T-cell (primary cell): Measurements from ENCODE around the gene VN1R5. TPM values are rescaled to one million over a fixed set of nuclear protein-coding genes. Genes with fewer than 3 reads are reported as not detected.
"Not testable (repeated sequence)": the region's sequence is repeated elsewhere in the genome, so short reads cannot be mapped to it uniquely, and the experiment has no call there.

Experiments used
- ATAC-seq, 4 experiments: fragments of 200-7000 bp in 3 of 4; fragments of 150-1000 bp in 1 of 4; cut with Tn5 transposase; replicated peaks in 1 of 4; 1 replicate in 3 of 4; 2 replicates in 1 of 4; pipeline ENCODE4 v1.10.0; 2021; ENCODE audit warnings: moderate library complexity in 3 of 4, mild to moderate bottlenecking in 2 of 4, moderate number of reproducible peaks in 1 of 4
- CTCF ChIA-PET, 2 donors: fragments of 300-600 bp; sonication (Branson Sonifier 250); formaldehyde crosslinking; loops; one replicate each; lab custom pipeline; 2022; ENCODE audit warnings: antibody characterized with exemption in 2 of 2; lab: Charles Lee
- POLR2A ChIA-PET, 2 donors: fragments of 300-600 bp; sonication (Branson Sonifier 250); formaldehyde crosslinking; loops; one replicate each; lab custom pipeline; 2022; ENCODE audit warnings: antibody characterized with exemption in 2 of 2; lab: Charles Lee
- DNase-seq, 35 experiments: peaks; one replicate each; pipeline versions ENCODE4 v3.0.0 to v3.0.0-alpha.2; 2013 to 2023
- H3K27ac ChIP-seq: one replicate; pipeline ENCODE4 v1.5.1; 2013; ENCODE audit warnings: low read length
- H3K27me3 ChIP-seq, 2 experiments: replicated peaks in 1 of 2; 1 replicate in 1 of 2; 2 replicates in 1 of 2; pipeline versions ENCODE4 v1.6.1 to v1.7.0; 2013; ENCODE audit warnings: low read length in 1 of 2, mixed read lengths in 1 of 2; ENCODE audit not compliant: control insufficient read depth in 2 of 2, insufficient read depth in 2 of 2; ENCODE audit errors: extremely low read depth in 1 of 2
- H3K36me3 ChIP-seq, 2 donors: 1 replicate in 1 of 2; 2 replicates in 1 of 2; pipeline versions ENCODE4 v1.6.1 to v1.7.0; 2013; ENCODE audit warnings: low read length in 1 of 2; ENCODE audit not compliant: control insufficient read depth in 2 of 2, insufficient read depth in 1 of 2; ENCODE audit errors: extremely low read depth in 1 of 2
- H3K4me1 ChIP-seq, 2 experiments: 1 replicate in 1 of 2; 2 replicates in 1 of 2; pipeline versions ENCODE4 v1.6.1 to v1.7.0; 2013; ENCODE audit warnings: low read length in 2 of 2, mixed read lengths in 1 of 2; ENCODE audit not compliant: insufficient read depth in 2 of 2, control insufficient read depth in 1 of 2; ENCODE audit errors: extremely low read depth in 1 of 2
- H3K4me3 ChIP-seq, 2 donors: 1 replicate in 1 of 2; 2 replicates in 1 of 2; pipeline versions ENCODE4 v1.5.1 to v1.7.0; 2013; ENCODE audit warnings: mild to moderate bottlenecking in 2 of 2, low read length in 1 of 2, moderate library complexity in 1 of 2; ENCODE audit not compliant: control insufficient read depth in 1 of 2; ENCODE audit errors: extremely low read depth in 1 of 2
- H3K9me3 ChIP-seq: 2 replicates; pipeline ENCODE4 v1.7.0; 2013
- H3K27ac Mint-ChIP-seq, 2 donors: one replicate each; pipeline ENCODE4 v1.8.0; 2020 to 2021; ENCODE audit warnings: mild to moderate bottlenecking in 2 of 2, mixed read lengths in 2 of 2
- H3K27me3 Mint-ChIP-seq, 2 donors: one replicate each; pipeline ENCODE4 v1.8.0; 2021 to 2022; ENCODE audit warnings: mixed read lengths in 2 of 2
- H3K36me3 Mint-ChIP-seq: one replicate; pipeline ENCODE4 v1.8.0; 2021; ENCODE audit warnings: mixed read lengths
- H3K4me1 Mint-ChIP-seq, 3 donors: one replicate each; pipeline ENCODE4 v1.8.0; 2020 to 2022; ENCODE audit warnings: mixed read lengths in 3 of 3, mild to moderate bottlenecking in 1 of 3
- H3K4me3 Mint-ChIP-seq, 3 donors: one replicate each; pipeline ENCODE4 v1.8.0; 2020 to 2022; ENCODE audit warnings: mild to moderate bottlenecking in 3 of 3, mixed read lengths in 3 of 3, moderate library complexity in 3 of 3
- H3K9me3 Mint-ChIP-seq, 3 donors: one replicate each; pipeline ENCODE4 v1.8.0; 2020 to 2022; ENCODE audit warnings: mixed read lengths in 3 of 3
- WGBS: methylation state at CpG from one replicate; pipeline ENCODE4 v1.1.5; 2013; ENCODE audit warnings: missing lambda C conversion rate; ENCODE audit not compliant: insufficient coverage; 5-methylcytosine and 5-hydroxymethylcytosine counted together
- total RNA-seq, 35 experiments: library from RNA in 6 of 35; stranded (reverse) in 6 of 35; fragments of 120-200 nt in 1 of 35; gene quantifications; one replicate each; pipeline versions ENCODE4 v1.2.1 to v1.2.4 and lab custom pipeline; 2013 to 2026

The VN1R5 gene
- not detected for total RNA-seq
- not detected for total RNA-seq (2013)
- total RNA-seq (lab: John Stamatoyannopoulos, UW): 0 reads per million in 29 experiments

DNA sequence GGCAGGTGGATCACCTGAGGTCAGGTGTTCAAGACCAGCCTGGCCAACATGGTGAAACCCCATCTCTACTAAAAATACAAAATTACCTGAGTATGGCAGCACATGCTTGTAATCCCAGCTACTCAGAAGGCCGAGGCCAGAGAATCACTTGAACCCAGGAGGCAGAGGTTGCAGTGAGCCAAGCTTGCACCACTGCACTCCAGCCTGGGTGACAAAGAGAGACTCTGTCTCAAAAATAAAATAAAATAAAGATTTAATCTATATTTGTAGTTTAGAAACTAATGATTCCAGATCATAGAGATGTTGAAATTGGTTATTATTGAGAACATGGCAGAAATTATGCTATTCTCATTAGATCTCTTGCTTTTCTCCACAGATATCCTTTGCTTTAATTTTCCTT lies at the start of gene VN1R5:
Gene VN1R5 (plus strand): TSS at position 301 of the 400 bp plus-strand sequence.
- ATAC-seq, H3K27ac ChIP-seq, DNase-seq, CTCF ChIA-PET, H3K4me1 Mint-ChIP-seq, H3K27me3 Mint-ChIP-seq, H3K36me3 ChIP-seq, H3K36me3 Mint-ChIP-seq, H3K4me3 ChIP-seq, POLR2A ChIA-PET, H3K4me3 Mint-ChIP-seq, H3K4me1 ChIP-seq, H3K9me3 ChIP-seq, H3K27me3 ChIP-seq, H3K27ac Mint-ChIP-seq: not testable (repeated sequence)
- H3K9me3 Mint-ChIP-seq: peaks cover 5 to 13% (median 9%) of the 10 kb centered on the region in 3 donors
- WGBS: no CpG with 5 or more reads among the region's 1 CpG

GRCh38 chr1:247209396-247209795 lies 46.5 kb upstream of the VN1R5 start:
- H3K27ac Mint-ChIP-seq: peak overlapping the region; percentile 77 to 87
- Histone ChIP-seq H3K27ac (no peak overlapping the region), H3K27me3 (no peaks in the 10 kb centered on the region), H3K4me1 (peaks cover 15 to 54% of the 10 kb centered on the region in 2 experiments), H3K4me3 (peak overlapping the region in 1 of 2 donors; percentile 76), H3K9me3 (no peaks in the 10 kb centered on the region), H3K36me3 (peaks cover 0 to 11% of the 10 kb centered on the region in 2 donors)
- ChIA-PET POLR2A (interaction anchor here (0.6 to 0.9 kb wide), 2 partner anchors 26 to 388 kb away, joined by 3 read pairs; no protein-coding TSS in a partner anchor), CTCF (no interaction called here)
- WGBS: no CpG with 5 or more reads among the region's 2 CpGs
- H3K4me1 Mint-ChIP-seq: peaks cover 54 to 79% (median 79%) of the 10 kb centered on the region in 3 donors
- DNase-seq (peak in 1 of 35 experiments; percentile 17), ATAC-seq (no peak)
- peaks cover 0 to 5% (median 0%) of the 10 kb centered on the region in 3 donors for H3K9me3 Mint-ChIP-seq
- peaks cover 23% of the 10 kb centered on the region for H3K36me3 Mint-ChIP-seq
- peak overlapping the region; percentile 94 for H3K4me3 Mint-ChIP-seq
- no peaks in the 10 kb centered on the region for H3K27me3 Mint-ChIP-seq

- Histone ChIP-seq H3K4me1 (peaks cover 15 to 49% of the 10 kb centered on the region in 2 experiments), H3K36me3 (peaks cover 0 to 8% of the 10 kb centered on the region in 2 donors), H3K27me3 (no peaks in the 10 kb centered on the region), H3K27ac (peak overlapping the region; percentile 77), H3K9me3 (no peaks in the 10 kb centered on the region), H3K4me3 (peak overlapping the region; percentile 76 to 85)
- CTCF ChIA-PET: no interaction called here
- no peak for ATAC-seq
- peak overlapping the region; percentile 94 for H3K4me3 Mint-ChIP-seq
- POLR2A ChIA-PET: interaction anchor here (0.6 to 1.3 kb wide), 7 partner anchors 10 to 389 kb away, joined by 3 to 7 read pairs (median 3); no protein-coding TSS in a partner anchor
- H3K27me3 Mint-ChIP-seq: no peaks in the 10 kb centered on the region
- H3K9me3 Mint-ChIP-seq: peaks cover 0 to 5% (median 0%) of the 10 kb centered on the region in 3 donors
- H3K27ac Mint-ChIP-seq: peak overlapping the region; percentile 77 to 87
- no peak for DNase-seq
- 0% methylated on average over 4 of the region's 5 CpGs for WGBS
- H3K36me3 Mint-ChIP-seq: peaks cover 23% of the 10 kb centered on the region
- H3K4me1 Mint-ChIP-seq: peaks cover 54 to 76% (median 74%) of the 10 kb centered on the region in 3 donors
These were observed 45.9 kb upstream of the VN1R5 start for GRCh38 chr1:247210062-247210375.

- Histone ChIP-seq H3K36me3 (peaks cover 0 to 8% of the 10 kb centered on the region in 2 donors), H3K4me1 (peaks cover 15 to 44% of the 10 kb centered on the region in 2 experiments), H3K9me3 (no peaks in the 10 kb centered on the region), H3K27me3 (no peaks in the 10 kb centered on the region), H3K4me3 (peak overlapping the region; percentile 76 to 85), H3K27ac (peak overlapping the region; percentile 77)
- POLR2A ChIA-PET: interaction anchor here (0.6 to 1.3 kb wide), 6 partner anchors 11 to 83 kb away, joined by 3 to 7 read pairs (median 3); no protein-coding TSS in a partner anchor
- CTCF ChIA-PET: no interaction called here
- H3K4me3 Mint-ChIP-seq: peak overlapping the region; percentile 94
- no peaks in the 10 kb centered on the region for H3K27me3 Mint-ChIP-seq
- H3K36me3 Mint-ChIP-seq: peaks cover 23% of the 10 kb centered on the region
- peaks cover 0 to 5% (median 0%) of the 10 kb centered on the region in 3 donors for H3K9me3 Mint-ChIP-seq
- ATAC-seq (peak; percentile 99), DNase-seq (peak; percentile 86 to 96 (median 92))
- H3K4me1 Mint-ChIP-seq: peaks cover 54 to 72% (median 70%) of the 10 kb centered on the region in 3 donors
- H3K27ac Mint-ChIP-seq: peak overlapping the region; percentile 91 to 94
- under 1% methylated on average over 47 of the region's 49 CpGs for WGBS
These were observed 45.3 kb upstream of the VN1R5 start for GRCh38 chr1:247210376-247211117.

DNA sequence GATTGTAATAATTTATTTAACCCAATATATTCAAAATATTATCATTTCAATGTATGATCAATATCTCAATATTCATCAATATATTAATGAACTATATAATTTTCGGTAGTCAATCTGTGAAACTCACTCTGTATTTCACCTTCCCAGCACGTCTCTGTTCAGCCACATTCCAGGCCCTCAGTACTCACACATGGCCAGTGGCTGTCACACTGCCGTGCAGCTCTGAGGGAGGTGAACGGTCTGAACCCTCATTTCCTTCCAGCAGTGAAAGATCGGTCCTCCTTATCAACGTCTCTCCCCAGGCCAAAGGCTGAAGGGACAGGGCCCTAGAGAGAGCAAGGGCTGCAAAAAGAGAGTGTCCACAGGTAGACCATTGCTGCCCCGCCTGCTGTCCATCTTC lies 44.5 kb upstream of the VN1R5 start:
- DNase-seq: no peak
- no peak for ATAC-seq
- H3K4me3 Mint-ChIP-seq: peak overlapping the region in 2 of 3 donors; percentile 39 to 94
- H3K27ac ChIP-seq: peak overlapping the region; percentile 77
- no peaks in the 10 kb centered on the region for H3K9me3 ChIP-seq
- H3K4me3 ChIP-seq: peak overlapping the region in 1 of 2 donors; percentile 76
- H3K4me1 ChIP-seq: peaks cover 15 to 36% of the 10 kb centered on the region in 2 experiments
- H3K36me3 Mint-ChIP-seq: peaks cover 15% of the 10 kb centered on the region
- peaks cover 0 to under 1% (median 0%) of the 10 kb centered on the region in 3 donors for H3K9me3 Mint-ChIP-seq
- ChIA-PET POLR2A (no interaction called here), CTCF (interaction anchor here in 1 of 2 donors (0.6 kb wide), 1 partner anchor 10 kb away, joined by 3 read pairs; no protein-coding TSS in a partner anchor)
- H3K36me3 ChIP-seq: peaks cover 0 to 4% of the 10 kb centered on the region in 2 donors
- peaks cover 55 to 66% (median 64%) of the 10 kb centered on the region in 3 donors for H3K4me1 Mint-ChIP-seq
- H3K27ac Mint-ChIP-seq: peak overlapping the region; percentile 23 to 73
- H3K27me3 ChIP-seq: no peaks in the 10 kb centered on the region
- no peaks in the 10 kb centered on the region for H3K27me3 Mint-ChIP-seq
- WGBS: 89% methylated on average over 7 of the region's 7 CpGs

GRCh38 chr1:247212012-247212411 lies 43.9 kb upstream of the VN1R5 start:
- H3K27me3 Mint-ChIP-seq: no peaks in the 10 kb centered on the region
- ChIA-PET CTCF (no interaction called here), POLR2A (interaction anchor here in 1 of 2 donors (0.6 kb wide), 1 partner anchor 1091 kb away, joined by 5 read pairs; no protein-coding TSS in a partner anchor)
- H3K27me3 ChIP-seq: no peaks in the 10 kb centered on the region
- H3K27ac Mint-ChIP-seq: peak overlapping the region; percentile 23 to 73
- H3K27ac ChIP-seq: peak overlapping the region; percentile 77
- no peaks in the 10 kb centered on the region for H3K36me3 ChIP-seq
- no peak for ATAC-seq
- no peaks in the 10 kb centered on the region for H3K9me3 ChIP-seq
- H3K4me1 Mint-ChIP-seq: peaks cover 54 to 66% (median 64%) of the 10 kb centered on the region in 3 donors
- peaks cover 15 to 32% of the 10 kb centered on the region in 2 experiments for H3K4me1 ChIP-seq
- peak overlapping the region; percentile 17 to 94 (median 50) for H3K4me3 Mint-ChIP-seq
- H3K9me3 Mint-ChIP-seq: no peaks in the 10 kb centered on the region
- no peak overlapping the region for H3K4me3 ChIP-seq
- no peak for DNase-seq
- 93% methylated on average over 2 of the region's 5 CpGs for WGBS
- H3K36me3 Mint-ChIP-seq: peaks cover 13% of the 10 kb centered on the region
